GM21515 (cell line): ENCODE measurements around the gene HERPUD1.
"Not testable (repeated sequence)": the region's sequence is repeated elsewhere in the genome, so short reads cannot be mapped to it uniquely, and the experiment has no call there.

Experiments used
- ATAC-seq: cut with Tn5 transposase; IDR thresholded peaks from one replicate; pipeline ENCODE4 v1.9.1; 2021; ENCODE audit not compliant: unreplicated experiment

Gene HERPUD1

GRCh38 chr16:56953006-56953405 is 21.1 kb downstream of the HERPUD1 start:
- ATAC-seq = no peak

- ATAC-seq = no peak
Measured at GRCh38 chr16:56956076-56956475, 24.1 kb downstream of the HERPUD1 start.

GRCh38 chr16:56956756-56957155 is 24.8 kb downstream of the HERPUD1 start:
- ATAC-seq = no peak

GRCh38 chr16:56960681-56961281 is 28.8 kb downstream of the HERPUD1 start:
- no peak for ATAC-seq

- ATAC-seq = no peak
Measured at GRCh38 chr16:56961386-56961785, 29.4 kb downstream of the HERPUD1 start.

GRCh38 chr16:56961851-56962281 is 29.9 kb downstream of the HERPUD1 start, which contains the start of gene CETP:
Gene CETP (plus strand): TSS chr16:56961950. CDS start chr16:56961980, 30 bp downstream.
- ATAC-seq = no peak

GRCh38 chr16:56964243-56965148 is 32.6 kb downstream of the HERPUD1 start:
- peak; percentile 57 for ATAC-seq

- ATAC-seq = no peak
Measured at GRCh38 chr16:56965149-56966092, 33.5 kb downstream of the HERPUD1 start.

GRCh38 chr16:56966093-56966475 is 34.1 kb downstream of the HERPUD1 start:
- no peak for ATAC-seq

- no peak for ATAC-seq
Measured at GRCh38 chr16:56967733-56968132, 35.8 kb downstream of the HERPUD1 start.

GRCh38 chr16:56969769-56970168 is 37.8 kb downstream of the HERPUD1 start:
- no peak for ATAC-seq

- peak; percentile 53 for ATAC-seq
Measured at GRCh38 chr16:56970934-56971767, 39.2 kb downstream of the HERPUD1 start.

- ATAC-seq = no peak
Measured at GRCh38 chr16:56971768-56972043, 39.8 kb downstream of the HERPUD1 start.

GRCh38 chr16:56972403-56973293 is 40.7 kb downstream of the HERPUD1 start:
- ATAC-seq = no peak

- ATAC-seq = no peak
Measured at GRCh38 chr16:56973294-56973689, 41.4 kb downstream of the HERPUD1 start.

- ATAC-seq = not testable (repeated sequence)
Measured at GRCh38 chr16:56973899-56974298, 42.0 kb downstream of the HERPUD1 start.

- ATAC-seq = no peak
Measured at GRCh38 chr16:56974549-56975300, 42.8 kb downstream of the HERPUD1 start.

GRCh38 chr16:56975714-56976113 is 43.8 kb downstream of the HERPUD1 start:
- no peak for ATAC-seq

- ATAC-seq = no peak
Measured at GRCh38 chr16:56977216-56977615, 45.3 kb downstream of the HERPUD1 start.
